CD14-positive monocyte (primary cell): ENCODE data around the gene MRPS14. TPM values are rescaled to one million over a fixed set of nuclear protein-coding genes. Genes with fewer than 3 reads are reported as not detected.

Source experiments
- DNase-seq, 3 donors: peaks; one replicate each; pipeline ENCODE4 v3.0.0-alpha.2; 2011 to 2022
- H2AFZ ChIP-seq: 2 replicates; pipeline ENCODE4 v1.6.0; 2012; ENCODE audit warnings: mild to moderate bottlenecking, low read depth, low read length, inconsistent platforms; ENCODE audit not compliant: insufficient read depth, poor library complexity, severe bottlenecking
- H3K27ac ChIP-seq, 2 donors: 1 replicate in 1 of 2; 2 replicates in 1 of 2; pipeline ENCODE4 v1.5.1; 2012 to 2013; ENCODE audit warnings: low read length in 2 of 2, control low read depth in 1 of 2, inconsistent platforms in 1 of 2, low read depth in 1 of 2, mild to moderate bottlenecking in 1 of 2
- H3K27me3 ChIP-seq, 2 donors: one replicate each; pipeline versions ENCODE4 v1.6.0 to v1.6.1; 2011 to 2013; ENCODE audit warnings: low read length in 2 of 2; ENCODE audit not compliant: control insufficient read depth in 2 of 2, insufficient read depth in 2 of 2
- H3K36me3 ChIP-seq, 2 donors: replicated peaks in 1 of 2; 1 replicate in 1 of 2; 2 replicates in 1 of 2; pipeline versions ENCODE4 v1.5.1 to v1.6.1; 2012 to 2013; ENCODE audit warnings: low read length in 2 of 2, control low read depth in 1 of 2, inconsistent platforms in 1 of 2, mild to moderate bottlenecking in 1 of 2; ENCODE audit not compliant: insufficient read depth in 2 of 2, control insufficient read depth in 1 of 2
- H3K4me1 ChIP-seq, 2 donors: 1 replicate in 1 of 2; 2 replicates in 1 of 2; pipeline versions ENCODE4 v1.5.1 to v1.6.1; 2012 to 2013; ENCODE audit warnings: low read length in 2 of 2, control low read depth in 1 of 2, inconsistent platforms in 1 of 2, mild to moderate bottlenecking in 1 of 2, moderate library complexity in 1 of 2; ENCODE audit not compliant: insufficient read depth in 2 of 2, control insufficient read depth in 1 of 2
- H3K4me2 ChIP-seq: replicated peaks from 2 replicates; pipeline ENCODE3; 2012; ENCODE audit warnings: low read length, moderate library complexity, mild to moderate bottlenecking; ENCODE audit not compliant: poor library complexity, severe bottlenecking; ENCODE audit errors: extremely low read depth
- H3K4me3 ChIP-seq, 3 experiments: fragments of 200-600 bp in 1 of 3; sonication (generic) in 1 of 3; replicated peaks in 1 of 3; 1 replicate in 2 of 3; 2 replicates in 1 of 3; pipeline ENCODE4 v1.5.1; 2011 to 2013; ENCODE audit warnings: low read length in 3 of 3, mild to moderate bottlenecking in 3 of 3, control low read depth in 2 of 3, low read depth in 2 of 3, inconsistent platforms in 1 of 3, moderate library complexity in 1 of 3
- H3K79me2 ChIP-seq: 2 replicates; pipeline ENCODE4 v1.6.0; 2012; ENCODE audit warnings: mild to moderate bottlenecking, control low read depth, inconsistent platforms, low read length, moderate library complexity; ENCODE audit not compliant: insufficient read depth
- H3K9ac ChIP-seq: 2 replicates; pipeline ENCODE4 v1.6.0; 2017; ENCODE audit warnings: low read length, mild to moderate bottlenecking; ENCODE audit not compliant: insufficient read depth, poor library complexity, severe bottlenecking
- H3K9me3 ChIP-seq, 2 donors: replicated peaks in 1 of 2; 1 replicate in 1 of 2; 2 replicates in 1 of 2; pipeline versions ENCODE4 v1.5.1 to v1.6.1; 2012 to 2013; ENCODE audit warnings: low read length in 2 of 2, control low read depth in 1 of 2; ENCODE audit not compliant: control insufficient read depth in 1 of 2, insufficient read depth in 1 of 2
- H4K20me1 ChIP-seq: 2 replicates; pipeline ENCODE4 v1.6.0; 2012; ENCODE audit warnings: mild to moderate bottlenecking, low read length, control low read depth, moderate library complexity; ENCODE audit not compliant: insufficient read depth
- H3K27ac Mint-ChIP-seq, 7 donors: one replicate each; pipeline ENCODE4 v1.8.0; 2020; ENCODE audit warnings: mild to moderate bottlenecking in 7 of 7, mixed read lengths in 7 of 7, moderate library complexity in 6 of 7, inconsistent platforms in 2 of 7
- H3K27me3 Mint-ChIP-seq, 3 donors: one replicate each; pipeline ENCODE4 v1.8.0; 2021 to 2022; ENCODE audit warnings: low read depth in 3 of 3, mild to moderate bottlenecking in 3 of 3, mixed read lengths in 3 of 3, moderate library complexity in 3 of 3, inconsistent platforms in 1 of 3
- H3K36me3 Mint-ChIP-seq, 2 donors: one replicate each; pipeline ENCODE4 v1.8.0; 2020; ENCODE audit warnings: mixed read lengths in 2 of 2, inconsistent platforms in 1 of 2, mild to moderate bottlenecking in 1 of 2
- H3K4me1 Mint-ChIP-seq: one replicate; pipeline ENCODE4 v1.8.0; 2020; ENCODE audit warnings: mild to moderate bottlenecking, mixed read lengths
- H3K4me3 Mint-ChIP-seq, 2 donors: one replicate each; pipeline ENCODE4 v1.8.0; 2020; ENCODE audit warnings: mild to moderate bottlenecking in 2 of 2, mixed read lengths in 2 of 2, moderate library complexity in 1 of 2
- H3K9me3 Mint-ChIP-seq, 7 donors: one replicate each; pipeline ENCODE4 v1.8.0; 2020 to 2022; ENCODE audit warnings: mixed read lengths in 7 of 7, mild to moderate bottlenecking in 6 of 7, moderate library complexity in 6 of 7, inconsistent platforms in 2 of 7
- CTCF ChIP-seq: fragments of 200-600 bp; IDR thresholded peaks from one replicate; pipeline ENCODE4 v1.8.0; 2022; ENCODE audit warnings: antibody characterized with exemption, mild to moderate bottlenecking
- WGBS: methylation state at CpG from one replicate; pipeline ENCODE4 v1.1.5; 2013; ENCODE audit warnings: missing lambda C conversion rate; ENCODE audit not compliant: insufficient coverage; 5-methylcytosine and 5-hydroxymethylcytosine counted together
- intact Hi-C, 2 donors: fragments of 100-400 bp; cut with micrococcal nuclease; formaldehyde crosslinking; loops; one replicate each; pipeline versions ENCODE4 v1.15.0 to v1.15.1; 2023
- polyA plus RNA-seq, 3 donors: library from polyadenylated mRNA; depleted of rRNA in 1 of 3; unstranded in 2 of 3; stranded (reverse) in 1 of 3; fragments of 300-500 nt in 2 of 3; fragments of >200 nt in 1 of 3; fragmentation: Illumina TruSeq in 2 of 3; gene quantifications; 1 replicate in 2 of 3; 2 replicates in 1 of 3; pipeline ENCODE4 v1.2.3, GENCODE V29; 2012 to 2021

The MRPS14 gene
- polyA plus RNA-seq, 3 donors, result 5.4 to 53.2 (median 48.1) TPM

GRCh38 chr1:174976436-174977108 lies 46.7 kb downstream of the MRPS14 start:
- no peaks in the 10 kb centered on the region for H3K9me3 ChIP-seq
- H3K27ac ChIP-seq, result peak overlapping the region in 1 of 2 donors; percentile 33
- H3K79me2 ChIP-seq, result no peaks in the 10 kb centered on the region
- H3K36me3 Mint-ChIP-seq, result peaks cover 60 to 83% of the 10 kb centered on the region in 2 donors
- H4K20me1 ChIP-seq, result no peaks in the 10 kb centered on the region
- H3K27ac Mint-ChIP-seq, result peak overlapping the region in 2 of 7 donors; percentile 58 to 63
- H2AFZ ChIP-seq, result no peak overlapping the region
- no peak overlapping the region for H3K4me3 ChIP-seq
- TF ChIP-seq CTCF, result no peak
- no CpG with 5 or more reads among the region's 4 CpGs for WGBS
- peaks cover 59 to 80% of the 10 kb centered on the region in 2 donors for H3K36me3 ChIP-seq
- DNase-seq, result no peak
- H3K9me3 Mint-ChIP-seq, result no peaks in the 10 kb centered on the region
- no peak overlapping the region for H3K4me2 ChIP-seq
- H3K27me3 Mint-ChIP-seq, result no peaks in the 10 kb centered on the region
- no peak overlapping the region for H3K9ac ChIP-seq
- H3K4me3 Mint-ChIP-seq, result no peak overlapping the region
- H3K27me3 ChIP-seq, result no peaks in the 10 kb centered on the region
- peaks cover 5 to 7% of the 10 kb centered on the region in 2 donors for H3K4me1 ChIP-seq
- peaks cover 13% of the 10 kb centered on the region for H3K4me1 Mint-ChIP-seq
- intact Hi-C loops, result loop anchor here in 1 of 2 donors (10.0 kb wide), 1 partner anchor 52 kb away; no protein-coding TSS in a partner anchor

- no peak overlapping the region for H3K27ac ChIP-seq
- peak overlapping the region in 1 of 7 donors; percentile 9 for H3K27ac Mint-ChIP-seq
- TF ChIP-seq CTCF, result no peak
- H3K27me3 ChIP-seq, result no peaks in the 10 kb centered on the region
- WGBS, result no CpG with 5 or more reads among the region's 1 CpG
- H3K9me3 ChIP-seq, result no peaks in the 10 kb centered on the region
- H3K9me3 Mint-ChIP-seq, result no peaks in the 10 kb centered on the region
- no peak overlapping the region for H3K4me2 ChIP-seq
- no peak overlapping the region for H3K4me3 Mint-ChIP-seq
- H2AFZ ChIP-seq, result no peak overlapping the region
- no peaks in the 10 kb centered on the region for H4K20me1 ChIP-seq
- intact Hi-C loops, result loop anchor here in 1 of 2 donors (10.0 kb wide), 1 partner anchor 51 kb away; no protein-coding TSS in a partner anchor
- no peaks in the 10 kb centered on the region for H3K79me2 ChIP-seq
- H3K27me3 Mint-ChIP-seq, result no peaks in the 10 kb centered on the region
- peaks cover 12 to 15% of the 10 kb centered on the region in 2 donors for H3K4me1 ChIP-seq
- H3K36me3 ChIP-seq, result peaks cover 53 to 72% of the 10 kb centered on the region in 2 donors
- no peak overlapping the region for H3K4me3 ChIP-seq
- H3K36me3 Mint-ChIP-seq, result peaks cover 55 to 78% of the 10 kb centered on the region in 2 donors
- no peak overlapping the region for H3K9ac ChIP-seq
- H3K4me1 Mint-ChIP-seq, result peaks cover 17% of the 10 kb centered on the region
- DNase-seq, result no peak
Observed at GRCh38 chr1:174975764-174976163, 47.5 kb downstream of the MRPS14 start.
